Measurements from ENCODE around the gene HAUS8. TPM values are rescaled to one million over a fixed set of nuclear protein-coding genes. Genes with fewer than 3 reads are reported as not detected.

HAUS8 gene
- total RNA-seq, 1 donor from 2014 or later = 36.5 TPM

- no peak for DNase-seq (ENCODE audit: low read depth, low spot score)
- Mint-ChIP-seq H3K27ac (ENCODE audit: unreplicated experiment) (peak overlapping the region; percentile 43), H3K9me3 (no peaks in the 10 kb centered on the region), H3K4me3 (no peak overlapping the region), H3K4me1 (peaks cover 7% of the 10 kb centered on the region), H3K27me3 (ENCODE audit: low read depth) (peaks cover 7% of the 10 kb centered on the region), H3K36me3 (ENCODE audit: low read depth) (no peaks in the 10 kb centered on the region)
- no peak for TF ChIP-seq CTCF (conservative IDR thresholded peaks at IDR 0.05)
Measured at GRCh38 chr19:17041976-17042375, 33.3 kb downstream of the HAUS8 start.

GRCh38 chr19:17037966-17038500, 37.2 kb downstream of the HAUS8 start:
- H3K4me1 Mint-ChIP-seq = peaks cover 7% of the 10 kb centered on the region
- DNase-seq (ENCODE audit: low read depth, low spot score) = no peak
- H3K27me3 Mint-ChIP-seq (ENCODE audit: low read depth) = peaks cover 7% of the 10 kb centered on the region

GRCh38 chr19:17037184-17037583, 38.1 kb downstream of the HAUS8 start:
- Mint-ChIP-seq H3K9me3 (no peaks in the 10 kb centered on the region), H3K4me3 (no peak overlapping the region), H3K27me3 (ENCODE audit: low read depth) (peaks cover 7% of the 10 kb centered on the region), H3K4me1 (peaks cover 7% of the 10 kb centered on the region), H3K27ac (ENCODE audit: unreplicated experiment) (no peak overlapping the region), H3K36me3 (ENCODE audit: low read depth) (no peaks in the 10 kb centered on the region)
- no peak for TF ChIP-seq CTCF (conservative IDR thresholded peaks at IDR 0.05)
- DNase-seq (ENCODE audit: low read depth, low spot score) = no peak

More at GRCh38 chr19:17037966-17038500, 37.2 kb downstream of the HAUS8 start:
- no peaks in the 10 kb centered on the region for H3K36me3 Mint-ChIP-seq (ENCODE audit: low read depth)
- no peak overlapping the region for H3K4me3 Mint-ChIP-seq
- no peak overlapping the region for H3K27ac Mint-ChIP-seq (ENCODE audit: unreplicated experiment)
- no peaks in the 10 kb centered on the region for H3K9me3 Mint-ChIP-seq
- TF ChIP-seq CTCF (conservative IDR thresholded peaks at IDR 0.05) = no peak

DNA sequence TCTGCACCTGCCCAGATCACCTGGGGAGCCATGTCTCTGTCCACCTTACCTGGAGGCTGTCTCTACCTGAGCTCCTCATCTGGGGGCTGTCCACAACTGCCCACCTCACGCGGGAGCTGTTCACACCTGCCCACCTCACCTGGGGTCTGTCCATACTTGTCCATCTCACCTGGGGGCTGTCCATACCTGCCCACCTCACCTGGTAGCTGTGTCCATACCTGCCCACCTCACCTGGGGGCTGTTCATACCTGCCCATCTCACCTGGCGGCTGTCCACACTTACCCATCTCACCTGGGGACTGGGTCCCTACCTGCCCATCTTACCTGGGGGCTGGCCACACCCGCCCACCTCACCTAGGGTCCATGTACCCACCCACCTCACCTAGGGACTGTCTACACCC, 38.6 kb downstream of the HAUS8 start:
- H3K4me3 Mint-ChIP-seq = no peak overlapping the region
- no peak for TF ChIP-seq CTCF (conservative IDR thresholded peaks at IDR 0.05)
- H3K27ac Mint-ChIP-seq (ENCODE audit: unreplicated experiment) = no peak overlapping the region
- H3K36me3 Mint-ChIP-seq (ENCODE audit: low read depth) = no peaks in the 10 kb centered on the region
- peaks cover 1% of the 10 kb centered on the region for H3K4me1 Mint-ChIP-seq
- H3K27me3 Mint-ChIP-seq (ENCODE audit: low read depth) = peaks cover 7% of the 10 kb centered on the region
- DNase-seq (ENCODE audit: low read depth, low spot score) = no peak
- no peaks in the 10 kb centered on the region for H3K9me3 Mint-ChIP-seq

GRCh38 chr19:17035842-17036424, 39.3 kb downstream of the HAUS8 start:
- Mint-ChIP-seq H3K4me1 (no peaks in the 10 kb centered on the region), H3K27me3 (ENCODE audit: low read depth) (peaks cover 6% of the 10 kb centered on the region), H3K9me3 (no peaks in the 10 kb centered on the region), H3K4me3 (no peak overlapping the region), H3K27ac (ENCODE audit: unreplicated experiment) (no peak overlapping the region), H3K36me3 (ENCODE audit: low read depth) (no peaks in the 10 kb centered on the region)
- TF ChIP-seq CTCF (conservative IDR thresholded peaks at IDR 0.05) = no peak
- DNase-seq (ENCODE audit: low read depth, low spot score) = no peak

All from neural crest cell (in vitro differentiated cells).